Activated CD4-positive, alpha-beta T cell treated with anti-CD3 and anti-CD28 coated beads, Interleukin-2, amount 50 U/mL, for 48 hours (primary cell): Measurements from ENCODE around the gene EPS15.
"Not testable (repeated sequence)": the region's sequence is repeated elsewhere in the genome, so short reads cannot be mapped to it uniquely, and the experiment has no call there.

Experiments used
- DNase-seq, 2 experiments: peaks; one replicate each; pipeline ENCODE4 v3.0.0-alpha.2; 2020

Gene EPS15

DNA sequence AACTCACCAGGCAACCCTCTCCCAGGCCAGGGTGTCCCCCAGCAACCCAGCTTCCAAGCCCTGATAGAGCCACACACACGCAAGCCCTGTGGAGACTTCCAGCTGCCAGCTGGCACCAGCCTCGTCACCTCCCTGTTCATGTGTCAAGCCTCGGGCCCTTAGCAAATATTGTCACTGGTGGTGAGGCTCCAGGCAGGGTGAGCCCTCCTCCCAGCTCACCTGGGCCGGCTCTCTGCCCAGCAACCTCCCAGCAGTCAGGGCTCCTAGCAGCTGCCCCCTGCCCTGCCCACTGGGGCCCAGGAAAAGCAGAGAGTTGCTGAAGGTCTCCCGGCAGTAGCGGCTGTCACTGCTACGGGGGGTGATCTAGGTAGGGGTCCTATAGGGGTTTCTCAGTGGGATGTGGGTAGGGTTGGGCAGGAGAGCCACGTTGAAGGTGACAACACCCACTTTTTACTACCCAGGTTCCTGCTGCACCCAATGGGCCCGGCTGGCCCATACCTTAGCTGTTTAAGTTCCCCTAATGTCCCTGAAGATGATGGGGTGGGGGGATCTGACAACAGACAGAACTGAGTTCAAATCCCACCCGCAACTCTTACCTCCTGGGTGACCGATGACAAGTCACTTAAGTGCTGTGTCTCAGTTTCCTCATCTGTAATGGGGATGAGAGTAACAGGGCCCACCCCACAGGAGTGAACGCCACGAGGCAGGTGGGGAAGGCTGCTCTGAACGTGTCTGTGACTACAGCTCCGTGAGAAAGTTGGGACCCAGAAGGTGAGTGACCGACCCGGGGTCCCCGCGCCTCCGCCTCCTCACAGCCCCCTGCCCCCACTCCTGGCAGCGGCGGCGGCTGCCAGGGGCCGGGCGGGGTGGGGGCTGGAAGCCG lies 189.4 kb downstream of the EPS15 start:
- no peak for DNase-seq

DNA sequence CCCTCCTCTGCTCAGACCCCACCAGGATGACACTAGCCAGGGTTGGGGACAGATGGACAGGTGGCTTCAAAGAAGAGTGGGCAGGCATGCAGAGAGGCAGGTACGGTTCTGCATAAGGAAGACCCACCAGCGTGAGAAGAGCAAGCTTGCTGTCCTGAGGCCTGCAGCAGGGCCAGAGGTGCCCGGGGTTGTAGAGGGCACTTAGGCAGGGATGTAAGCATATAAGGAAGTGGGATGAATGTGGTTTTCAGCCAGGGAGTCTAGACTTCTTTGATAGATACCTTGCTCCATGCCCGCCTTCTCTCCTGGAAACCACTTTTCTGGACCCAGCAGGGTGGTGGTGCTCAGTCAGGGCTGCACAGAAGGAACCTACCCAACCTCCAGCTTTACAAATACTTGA lies 190.1 kb downstream of the EPS15 start:
- no peak for DNase-seq

DNA sequence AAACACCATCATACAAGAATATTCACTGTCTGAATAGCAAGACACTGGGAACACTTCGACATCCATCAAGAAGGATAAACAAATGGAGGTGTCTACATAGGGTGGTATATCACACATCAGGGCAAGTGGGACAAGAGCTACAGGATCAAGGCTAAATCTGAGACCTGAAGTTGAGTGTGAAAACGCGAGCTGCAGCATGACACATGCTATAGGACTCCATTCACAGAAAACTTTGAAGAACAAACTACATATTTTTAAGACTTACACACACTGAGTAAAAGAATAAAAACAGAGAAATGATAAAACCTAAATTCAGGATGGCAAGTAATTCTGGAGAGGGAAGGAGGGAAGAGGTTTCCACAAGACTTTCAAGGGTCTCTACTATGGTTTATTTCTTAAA lies 190.8 kb downstream of the EPS15 start:
- no peak for DNase-seq

DNA sequence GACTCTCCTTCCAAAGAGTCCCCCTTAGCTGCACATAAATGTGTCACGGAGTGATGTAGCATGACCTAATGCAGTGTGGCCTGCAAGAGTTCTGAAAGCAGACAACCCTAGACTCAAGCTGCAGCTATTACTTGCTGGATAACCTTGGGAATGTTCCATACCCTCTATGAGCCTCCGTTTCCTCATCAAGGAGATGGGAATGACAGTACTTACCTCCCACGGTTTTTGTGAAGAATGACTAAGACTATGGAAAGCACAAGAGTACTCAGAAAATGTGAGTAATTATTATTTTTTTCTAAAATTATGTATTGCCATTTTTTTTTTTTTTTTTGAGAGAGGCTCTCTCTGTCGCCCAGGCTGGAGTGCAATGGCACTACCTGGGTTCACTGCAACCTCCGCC lies 191.7 kb downstream of the EPS15 start:
- no peak for DNase-seq

DNA sequence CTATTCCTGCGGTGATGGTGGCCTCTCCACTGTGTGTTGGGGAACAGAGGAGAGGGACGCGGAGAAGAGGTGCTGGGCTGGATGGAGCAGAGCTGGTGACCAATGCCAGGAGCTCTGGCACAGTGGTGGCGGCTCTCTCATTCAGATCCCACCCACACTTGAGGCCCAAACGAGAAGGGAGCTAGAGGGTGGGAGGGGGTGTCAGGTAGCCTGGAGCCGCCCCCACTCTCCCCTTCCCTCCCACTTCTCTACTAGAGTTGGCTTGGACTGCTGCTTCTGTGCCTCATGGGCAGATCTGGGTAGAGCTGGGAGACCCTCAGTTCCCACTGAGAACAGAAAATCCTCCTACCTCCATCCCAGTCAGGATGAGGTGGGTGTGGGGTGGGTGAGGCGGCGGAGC lies 192.2 kb downstream of the EPS15 start:
- no peak for DNase-seq

DNA sequence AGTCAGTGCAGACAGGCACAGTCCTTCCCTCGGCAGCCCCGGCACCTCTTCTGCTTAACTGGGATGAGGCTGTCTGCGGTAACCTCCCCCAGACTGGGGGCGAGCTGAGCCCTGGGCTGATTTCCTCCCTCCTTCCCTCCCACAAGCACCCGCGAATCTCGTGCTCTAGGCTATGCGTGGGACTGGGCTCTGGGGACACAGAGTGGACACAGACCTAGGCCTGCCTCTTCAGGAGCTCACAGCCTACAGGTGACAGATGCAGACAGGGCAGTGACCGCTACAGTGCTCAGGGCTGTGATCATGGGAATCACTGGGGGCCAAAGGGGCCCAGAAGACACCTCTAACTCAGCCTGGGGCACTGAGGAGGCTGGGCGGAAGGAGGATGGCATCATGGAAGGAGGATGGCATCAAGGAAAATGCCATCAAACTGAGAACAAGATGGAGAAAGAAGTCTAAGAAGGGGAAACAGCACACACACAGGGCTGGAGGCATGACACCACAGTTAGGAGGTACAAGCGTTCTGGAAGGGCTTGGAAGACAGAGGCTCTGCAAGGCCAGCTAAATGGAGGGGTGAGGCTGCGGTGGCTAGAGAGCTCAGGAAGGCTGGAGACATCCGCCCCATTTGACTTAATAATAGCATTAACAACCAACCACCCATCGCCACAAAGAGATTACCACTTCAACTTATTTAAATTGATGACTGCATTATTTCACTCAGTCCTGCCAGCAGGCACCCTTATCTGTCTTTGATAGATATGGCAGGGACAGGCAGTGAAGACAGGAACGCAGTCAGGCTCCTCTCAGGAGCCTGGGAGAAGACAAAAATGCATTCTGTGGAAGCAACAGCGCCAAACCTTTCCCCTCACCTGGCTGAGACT lies 192.9 kb downstream of the EPS15 start:
- no peak for DNase-seq

DNA sequence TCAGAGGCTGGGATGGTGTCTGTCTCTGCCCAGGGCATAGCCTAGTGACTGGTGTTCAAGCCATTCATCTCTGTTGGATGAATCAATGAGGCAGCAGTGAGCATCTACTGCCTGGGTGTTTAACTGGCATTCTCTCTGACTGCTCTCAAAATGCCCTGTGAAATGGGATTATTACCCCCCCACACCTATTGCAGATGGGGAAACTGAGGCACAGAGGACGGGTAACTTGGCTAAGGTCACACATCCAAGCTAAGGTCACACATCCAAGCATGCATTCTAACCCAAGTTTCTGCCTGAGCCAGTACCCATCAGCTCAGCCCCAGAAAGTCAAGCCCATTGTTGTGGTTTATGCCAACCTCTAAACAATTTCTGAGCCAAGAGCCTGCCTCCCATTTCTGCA lies 193.7 kb downstream of the EPS15 start:
- no peak for DNase-seq

DNA sequence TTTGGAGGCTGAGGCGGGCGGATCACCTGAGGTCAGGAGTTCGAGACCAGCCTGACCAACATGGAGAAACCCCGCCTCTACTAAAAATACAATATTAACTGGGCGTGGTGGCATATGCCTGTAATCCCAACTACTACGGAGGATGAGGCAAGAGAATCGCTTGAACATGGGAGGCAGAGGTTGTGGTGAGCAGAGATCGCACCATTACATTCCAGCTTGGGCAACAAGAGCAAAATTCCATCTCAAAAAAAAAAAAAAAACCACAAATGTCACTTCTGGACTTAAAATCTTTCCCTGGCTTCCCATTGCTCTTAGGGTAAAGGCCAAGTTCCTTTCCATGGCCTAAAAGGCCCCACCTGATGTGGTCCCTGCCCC lies 194.1 kb downstream of the EPS15 start:
- DNase-seq = not testable (repeated sequence)

DNA sequence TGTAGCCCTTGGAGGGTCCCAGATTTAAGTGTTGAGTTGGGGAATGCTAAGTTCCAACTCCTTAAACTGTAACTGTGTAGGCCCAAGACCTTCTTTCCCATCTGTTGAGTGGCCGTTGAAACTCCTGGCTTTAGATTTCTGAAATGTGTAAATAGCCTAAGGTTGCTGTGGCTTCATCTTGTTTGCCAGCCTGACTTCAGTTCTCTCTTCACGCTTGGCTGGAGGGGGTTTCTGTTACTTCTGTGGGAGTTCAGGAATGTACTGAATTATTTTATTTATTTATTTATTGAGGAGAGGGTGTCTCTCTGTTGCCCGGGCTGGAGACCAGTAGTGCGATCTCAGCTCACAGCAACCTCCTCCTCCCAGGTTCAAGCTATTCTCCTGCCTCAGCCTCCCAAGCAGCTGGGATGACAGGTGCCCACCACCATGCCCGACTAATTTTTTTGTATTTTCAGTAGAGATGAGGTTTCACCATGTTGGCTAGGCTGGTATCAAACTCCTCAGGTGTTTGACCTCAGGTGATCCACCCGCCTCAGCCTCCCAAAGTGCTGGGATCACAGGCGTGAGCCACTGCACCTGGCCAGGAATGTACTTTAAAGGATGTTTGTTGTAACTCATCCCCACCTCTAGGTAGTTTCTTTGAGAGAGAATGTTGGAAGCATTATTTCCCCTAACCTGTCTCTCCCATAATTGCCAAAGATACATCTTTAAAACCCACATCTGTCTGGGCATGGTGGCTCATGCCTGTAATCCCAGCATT lies 194.6 kb downstream of the EPS15 start:
- no peak for DNase-seq

DNA sequence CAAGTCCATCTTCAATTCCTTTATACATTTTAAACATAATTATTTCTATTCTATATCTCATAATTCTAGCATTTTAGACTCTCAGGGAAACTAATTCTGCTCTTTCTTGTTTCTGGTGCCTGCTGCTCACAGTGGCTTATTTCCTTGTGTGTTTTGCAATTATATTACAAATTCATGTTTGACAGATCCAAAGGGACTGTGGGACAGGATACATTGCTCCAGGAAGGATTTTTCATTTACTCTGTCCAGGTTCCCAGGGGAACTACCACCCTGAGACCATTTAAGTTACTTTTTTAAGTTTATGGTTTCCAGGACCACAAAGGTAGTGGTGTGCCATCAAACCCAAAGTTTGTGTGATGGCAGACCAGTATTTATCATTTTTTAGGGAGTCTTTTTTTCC lies 195.3 kb downstream of the EPS15 start:
- DNase-seq = no peak

DNA sequence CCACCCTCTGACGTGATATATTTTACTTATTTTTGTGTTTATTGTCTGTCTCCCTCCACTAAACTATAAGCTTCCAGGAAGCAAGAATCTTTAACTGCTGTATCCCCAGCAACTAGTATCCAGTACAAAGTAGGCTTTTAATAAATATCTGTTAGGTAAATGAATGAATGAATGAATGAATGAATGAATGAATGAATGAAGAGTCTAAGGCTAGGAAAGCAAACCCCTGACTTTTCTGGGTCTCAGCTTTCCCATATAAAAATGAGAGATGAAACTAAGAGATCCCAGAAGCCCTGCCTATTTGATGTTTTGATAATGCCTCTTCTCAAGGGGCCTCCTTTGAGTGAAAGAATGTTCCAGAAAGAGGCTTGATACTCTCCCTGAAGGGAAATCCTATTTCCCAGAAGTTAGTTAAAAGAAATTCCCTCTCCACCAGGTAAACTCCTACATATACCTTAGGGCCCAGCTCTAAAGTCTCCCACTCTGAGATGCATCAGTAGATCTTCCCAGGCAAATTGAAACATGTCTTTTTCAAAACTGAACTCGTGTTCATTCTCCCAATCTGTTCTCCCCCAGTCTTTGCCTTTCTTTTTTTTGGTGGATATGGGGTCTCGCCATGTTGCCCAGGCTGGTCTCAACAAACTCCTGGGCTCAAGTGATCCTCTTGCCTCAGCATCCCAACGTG lies 196.5 kb downstream of the EPS15 start:
- DNase-seq = no peak

DNA sequence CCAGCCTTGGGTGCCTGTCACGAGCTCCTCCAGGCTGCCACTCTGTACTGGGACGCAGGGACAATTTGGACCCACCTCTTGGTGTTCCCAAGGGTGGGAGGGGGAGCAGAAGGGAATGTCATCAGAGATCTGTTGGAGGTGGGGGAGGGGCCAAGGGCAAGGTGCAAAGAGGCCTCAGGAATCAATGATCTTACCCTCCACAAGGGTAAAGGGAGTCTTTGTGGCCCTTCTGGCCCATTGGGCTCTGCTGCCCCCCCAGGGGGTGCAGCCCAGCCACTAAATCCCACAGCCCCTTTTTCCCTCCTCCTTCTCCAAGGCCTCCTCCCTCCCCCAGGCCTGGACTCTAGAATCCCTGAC lies 197.2 kb downstream of the EPS15 start:
- DNase-seq = no peak

DNA sequence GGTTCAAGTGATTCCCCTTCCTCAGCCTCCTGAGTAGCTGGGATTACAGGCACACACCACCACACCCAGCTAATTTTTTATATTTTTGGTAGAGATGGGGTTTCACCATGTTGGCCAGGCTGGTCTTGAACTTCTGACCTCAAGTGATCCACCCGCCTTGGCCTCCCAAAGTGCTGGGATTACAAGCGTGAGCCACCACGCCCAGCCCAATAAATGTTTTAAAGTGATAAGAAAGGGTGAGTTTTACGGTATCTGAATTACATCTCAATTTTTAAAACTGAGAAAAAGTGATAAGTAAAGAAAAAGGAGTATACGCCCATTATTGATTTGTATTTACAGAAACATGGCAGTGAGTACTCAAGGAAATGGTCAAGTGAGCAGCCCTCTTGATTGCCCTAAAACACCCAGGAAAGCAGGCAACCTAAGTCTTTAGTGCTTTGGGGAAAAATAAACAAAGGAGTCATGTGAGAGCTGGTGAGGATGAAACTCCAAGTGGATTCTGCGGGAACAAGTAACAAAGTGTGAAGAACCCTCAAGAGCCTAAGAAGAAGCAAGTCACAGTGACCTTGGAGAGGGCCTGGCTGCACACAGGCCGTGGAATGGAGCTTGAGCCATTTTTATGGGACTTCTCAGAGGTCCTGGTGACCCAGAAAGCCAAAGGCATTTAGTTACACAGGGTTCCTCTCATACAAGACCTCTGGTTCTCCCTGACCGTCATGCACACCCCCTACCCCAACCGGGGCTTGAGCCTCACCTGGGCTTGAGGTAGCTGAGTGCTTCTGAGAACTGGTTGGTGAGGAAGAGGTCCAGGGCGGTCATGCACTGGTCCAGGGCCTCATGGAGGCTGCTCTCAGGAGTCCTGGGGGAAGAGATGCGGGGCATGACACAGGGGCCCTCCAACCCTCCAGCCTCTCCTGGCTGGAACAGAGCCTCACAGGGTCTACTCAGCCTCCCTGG lies 197.8 kb downstream of the EPS15 start:
- DNase-seq = no peak

DNA sequence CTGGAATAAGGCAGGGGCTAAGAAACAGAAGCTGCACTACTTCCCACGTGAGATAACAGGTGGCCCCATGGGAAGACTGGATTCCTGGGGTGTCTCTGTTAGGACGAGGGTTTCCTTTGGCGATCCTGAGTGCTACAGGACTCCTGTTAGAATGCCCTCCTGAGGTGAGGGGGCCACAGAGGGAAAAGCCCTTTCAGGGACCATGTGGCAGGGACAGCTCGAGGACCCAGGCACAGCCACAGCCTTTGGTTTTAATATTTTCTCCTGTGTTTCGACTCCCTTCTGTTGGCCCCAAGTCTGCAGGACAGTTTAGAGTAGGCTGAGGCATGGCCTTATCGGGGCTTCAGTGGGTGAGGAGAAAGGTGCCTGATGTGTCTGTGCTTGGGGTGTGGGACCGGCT lies 201.3 kb downstream of the EPS15 start:
- DNase-seq = no peak

DNA sequence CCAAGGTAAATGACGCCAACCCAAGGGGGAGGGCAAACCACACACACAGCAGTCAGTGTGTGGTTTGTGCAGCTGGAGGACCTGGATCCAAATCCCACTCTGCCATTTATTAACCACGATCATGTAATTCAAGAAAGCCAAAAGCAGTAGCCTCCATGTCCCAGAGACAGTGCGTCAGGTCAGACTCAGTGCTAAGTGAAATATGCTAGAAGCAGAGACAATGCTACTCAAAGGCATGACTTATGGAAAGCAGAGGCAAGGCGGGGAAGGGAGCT lies 202.3 kb downstream of the EPS15 start:
- no peak for DNase-seq

DNA sequence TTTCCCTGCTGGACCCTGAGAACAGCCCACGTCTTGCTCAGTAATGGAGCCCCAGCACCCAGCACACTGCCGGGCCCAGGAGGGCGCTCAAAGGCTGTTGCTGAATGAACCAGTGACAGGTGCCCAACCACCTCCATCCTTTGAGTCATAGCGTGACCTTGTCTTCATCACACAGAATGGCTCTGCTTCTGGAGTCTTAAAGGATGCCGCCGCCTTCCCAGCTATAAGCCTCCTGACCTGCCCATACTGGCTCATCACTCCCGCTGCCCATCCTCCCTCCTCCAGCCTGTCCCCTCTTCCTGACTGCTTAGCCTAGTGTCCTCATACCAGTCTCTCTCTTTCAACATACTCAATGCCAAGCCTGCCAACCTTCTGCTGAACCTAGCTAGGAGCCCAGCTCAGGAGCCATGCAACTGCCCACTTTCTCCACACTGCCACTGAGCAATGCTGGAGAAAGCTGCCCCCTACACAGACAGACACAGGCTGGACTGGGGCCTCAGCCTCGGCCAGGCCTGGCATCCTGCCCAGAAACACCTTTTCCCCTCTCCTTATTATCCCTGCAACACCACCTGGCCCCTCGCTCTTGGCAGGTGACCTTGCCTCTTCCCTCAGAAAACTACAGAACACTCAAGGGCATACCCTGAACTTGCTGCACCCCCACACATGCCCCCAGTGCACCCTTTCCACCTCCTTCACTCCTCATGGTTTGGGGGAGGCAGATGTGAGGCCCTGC lies 202.8 kb downstream of the EPS15 start:
- DNase-seq = no peak

DNA sequence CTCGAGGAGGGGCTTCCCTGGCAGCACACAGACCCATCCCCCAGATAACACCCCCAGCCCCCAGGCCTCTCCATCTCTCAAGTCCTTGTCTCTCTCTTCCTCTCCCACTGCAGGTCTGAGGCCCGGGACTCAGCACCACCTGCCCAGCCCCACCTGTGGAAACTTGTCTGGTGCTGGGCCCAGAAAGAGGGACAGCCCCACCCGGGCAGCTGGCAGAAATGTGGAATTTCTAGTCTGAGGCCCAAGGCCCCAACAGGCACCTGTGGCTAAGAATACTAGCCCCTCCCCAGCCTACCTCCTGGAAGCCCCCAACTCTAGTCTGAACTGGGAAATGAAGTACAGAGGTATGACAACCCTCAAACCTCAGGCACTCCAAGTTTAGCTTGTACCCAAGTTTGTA lies 204.1 kb downstream of the EPS15 start:
- DNase-seq = no peak

DNA sequence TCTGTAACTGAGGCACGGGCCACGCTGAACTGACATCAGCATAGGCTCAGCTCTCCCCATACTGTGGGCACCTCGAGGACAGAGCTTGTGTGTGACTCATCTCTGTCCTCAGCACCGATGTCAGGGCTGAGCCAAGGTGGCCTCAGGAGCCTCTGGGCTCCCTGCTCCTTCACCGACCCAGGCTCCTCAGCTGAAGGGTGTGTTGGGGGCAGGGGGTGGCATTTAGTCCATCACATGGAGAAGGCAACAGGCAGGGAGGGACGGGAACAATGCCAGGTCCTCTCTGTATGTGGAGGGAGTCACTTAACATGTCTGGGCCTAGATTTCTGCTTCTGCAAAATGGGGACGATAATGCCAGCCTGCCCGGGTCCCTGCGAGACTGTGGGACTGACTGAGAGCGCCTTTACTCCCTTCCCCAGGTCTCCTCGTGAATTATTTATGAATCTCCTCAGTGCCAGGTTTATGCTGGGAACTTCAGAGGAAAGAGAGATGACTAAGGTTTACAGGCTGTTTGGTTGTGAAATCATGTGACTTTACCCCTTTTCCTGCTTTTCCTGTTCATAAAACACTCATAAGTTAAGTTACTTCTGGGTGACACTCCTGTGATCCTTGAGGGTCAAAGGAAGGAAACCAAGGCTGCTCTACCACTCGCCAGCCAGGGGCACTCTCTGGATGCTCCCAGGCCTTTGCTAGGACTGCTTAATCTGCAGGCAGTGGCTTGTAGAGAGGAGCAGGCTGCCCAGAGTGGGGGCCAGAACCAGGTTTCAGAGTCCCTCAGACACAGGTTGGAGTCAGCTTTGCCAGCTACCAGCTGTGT lies 204.9 kb downstream of the EPS15 start:
- no peak for DNase-seq

DNA sequence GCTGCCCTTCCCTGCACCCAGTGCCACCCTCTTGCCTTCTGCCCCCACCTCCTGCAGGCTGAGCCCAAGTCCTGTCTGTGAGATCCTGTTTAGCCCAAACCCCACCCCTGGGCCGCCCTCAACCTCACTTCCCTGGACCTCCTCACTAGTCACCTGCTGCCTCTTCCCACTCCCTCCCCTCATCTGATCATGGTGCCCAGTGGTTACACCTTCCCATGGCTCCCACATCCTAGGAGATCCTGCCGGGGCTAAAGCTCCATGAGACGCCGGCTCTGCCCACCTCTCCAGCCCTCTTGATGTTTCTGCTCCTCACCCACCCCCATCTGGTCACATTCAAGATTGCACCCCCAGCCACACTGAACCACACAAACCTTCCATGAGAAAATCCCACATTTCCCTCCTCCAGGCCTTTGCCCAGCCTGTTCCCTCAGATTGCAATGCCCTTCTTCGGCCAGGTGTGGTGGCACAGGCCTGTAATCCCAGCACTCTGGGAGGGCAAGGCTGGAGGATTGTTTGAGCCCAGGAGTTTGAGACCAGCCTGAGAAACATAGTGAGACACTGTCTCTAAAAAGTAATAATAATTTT lies 205.7 kb downstream of the EPS15 start:
- no peak for DNase-seq

DNA sequence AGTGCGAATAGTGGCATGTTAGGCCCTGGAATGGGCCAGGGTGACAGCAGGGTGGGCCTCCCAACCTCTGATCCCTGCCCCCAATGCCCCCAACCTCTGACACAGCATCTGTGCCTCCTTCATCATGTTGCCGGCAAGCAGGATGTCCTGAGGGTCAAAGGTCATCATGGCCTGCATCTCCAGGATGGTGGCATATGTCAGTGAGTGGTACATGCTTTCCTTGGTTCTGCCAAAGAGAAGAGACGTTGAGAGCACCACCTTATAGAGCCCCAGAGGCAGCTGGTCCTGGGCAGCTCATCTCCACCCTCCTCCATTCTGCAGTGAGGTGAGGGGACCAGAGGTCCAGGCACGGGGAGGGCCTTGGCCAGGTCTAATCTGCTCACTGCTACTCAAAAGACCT lies 206.3 kb downstream of the EPS15 start:
- DNase-seq = no peak
